A549 (cell line): Measurements from ENCODE around the gene KCNIP4.

ENCODE experiments used
- BHLHE40 ChIP-seq: IDR thresholded peaks from 2 replicates; pipeline ENCODE4 v1.6.1; 2012; ENCODE audit warnings: low read depth, low read length, inconsistent platforms
- CBX2 ChIP-seq: fragments of 200-600 bp; sonication (generic); IDR thresholded peaks from 2 replicates; pipeline ENCODE4 v1.6.1; 2016; ENCODE audit warnings: low read depth, mild to moderate bottlenecking, borderline replicate concordance
- CHD2 ChIP-seq: fragments of 150-350 bp; IDR thresholded peaks from 2 replicates; pipeline ENCODE4 v1.6.1; 2014; ENCODE audit warnings: low read length; ENCODE audit not compliant: partially characterized antibody
- CTCF ChIP-seq: fragments of >200 bp; sonication (Bioruptor Twin); formaldehyde crosslinking; IDR thresholded peaks from 3 replicates; pipeline ENCODE4 v1.5.1; 2016
- EHF ChIP-seq: fragments of 250-450 bp; sonication (Bioruptor Pico); IDR thresholded peaks from 2 replicates; pipeline ENCODE4 v1.5.0; 2020; ENCODE audit warnings: mild to moderate bottlenecking
- HMGXB4 ChIP-seq: fragments of 250-450 bp; sonication (Bioruptor Pico); IDR thresholded peaks from 2 replicates; pipeline ENCODE4 v1.5.0; 2021; ENCODE audit warnings: mild to moderate bottlenecking, moderate library complexity, borderline replicate concordance
- MAX ChIP-seq: IDR thresholded peaks from 2 replicates; pipeline ENCODE4 v1.6.1; 2012
- REST ChIP-seq: fragments of 200-600 bp; sonication (generic); IDR thresholded peaks from 2 replicates; pipeline ENCODE4 v1.6.1; 2016; ENCODE audit warnings: antibody characterized with exemption, mild to moderate bottlenecking, moderate library complexity
- RFX5 ChIP-seq: fragments of 450-650 bp; IDR thresholded peaks from 2 replicates; pipeline ENCODE4 v1.7.1; 2014; ENCODE audit warnings: antibody characterized with exemption, mild to moderate bottlenecking, moderate library complexity
- RNF2 ChIP-seq: fragments of 200-600 bp; sonication (generic); IDR thresholded peaks from 2 replicates; pipeline ENCODE4 v1.6.1; 2016; ENCODE audit warnings: low read depth, mild to moderate bottlenecking, antibody characterized with exemption, moderate library complexity, borderline replicate concordance

GRCh38 chr4:21363701-21364100 lies 584.9 kb downstream of the KCNIP4 start:
- no peak for TF ChIP-seq CHD2
- TF ChIP-seq REST: no peak
- no peak for TF ChIP-seq CTCF
- TF ChIP-seq RNF2: no peak
- no peak for TF ChIP-seq CBX2
- TF ChIP-seq EHF (CRISPR knock-in tag): no peak
- no peak for TF ChIP-seq RFX5
- no peak for TF ChIP-seq MAX
- TF ChIP-seq HMGXB4 (CRISPR knock-in tag): no peak
- no peak for TF ChIP-seq BHLHE40
